ENCODE results near the gene IFIT3. TPM values are rescaled to one million over a fixed set of nuclear protein-coding genes. Genes with fewer than 3 reads are reported as not detected.
"Not testable (repeated sequence)": the region's sequence is repeated elsewhere in the genome, so short reads cannot be mapped to it uniquely, and the experiment has no call there.

Gene IFIT3
- total and polyA plus RNA-seq, 2 donors (not counting 1 experiment from before 2014, with no cell fraction given), result 33.5 to 62.9 TPM

DNA sequence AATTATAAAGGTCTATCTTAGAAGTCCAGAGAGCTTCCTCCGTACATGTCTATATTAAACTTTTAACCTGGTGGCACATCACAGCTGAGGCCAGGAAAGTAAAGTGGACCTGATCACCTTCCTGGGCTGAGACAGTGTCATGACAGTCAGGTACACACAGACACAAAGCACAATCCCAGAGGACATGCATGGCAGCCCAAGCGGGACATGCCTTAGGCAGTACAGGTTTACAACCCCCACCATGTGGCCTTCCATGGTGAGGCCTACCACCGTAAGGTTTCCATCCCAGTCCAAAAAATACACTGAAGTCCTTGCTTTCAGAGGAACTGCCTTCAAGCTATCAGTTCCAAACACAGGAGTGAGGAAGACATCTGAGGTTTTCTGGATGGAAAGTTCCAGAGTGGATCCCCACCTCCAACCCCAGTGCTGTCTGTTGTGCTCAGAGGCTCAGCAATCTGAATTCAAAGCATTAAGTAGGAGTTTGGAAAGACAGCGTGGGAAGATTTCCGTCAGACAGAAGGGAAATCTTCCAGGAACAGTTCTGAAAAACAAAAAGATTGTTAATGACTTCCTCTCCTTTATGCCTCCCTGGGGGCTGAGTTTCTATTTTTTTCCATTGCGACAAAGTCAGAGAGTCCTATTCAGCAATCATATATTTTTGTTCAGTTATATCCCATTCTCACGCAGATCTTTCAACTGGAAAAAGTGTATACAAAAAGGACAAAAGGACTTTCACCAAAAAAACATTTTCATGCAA, 20.1 kb downstream of the IFIT3 start:
- DNase-seq (ENCODE audit: low read depth in 2 of 2), result no peak
- TF ChIP-seq, protein P1, sequence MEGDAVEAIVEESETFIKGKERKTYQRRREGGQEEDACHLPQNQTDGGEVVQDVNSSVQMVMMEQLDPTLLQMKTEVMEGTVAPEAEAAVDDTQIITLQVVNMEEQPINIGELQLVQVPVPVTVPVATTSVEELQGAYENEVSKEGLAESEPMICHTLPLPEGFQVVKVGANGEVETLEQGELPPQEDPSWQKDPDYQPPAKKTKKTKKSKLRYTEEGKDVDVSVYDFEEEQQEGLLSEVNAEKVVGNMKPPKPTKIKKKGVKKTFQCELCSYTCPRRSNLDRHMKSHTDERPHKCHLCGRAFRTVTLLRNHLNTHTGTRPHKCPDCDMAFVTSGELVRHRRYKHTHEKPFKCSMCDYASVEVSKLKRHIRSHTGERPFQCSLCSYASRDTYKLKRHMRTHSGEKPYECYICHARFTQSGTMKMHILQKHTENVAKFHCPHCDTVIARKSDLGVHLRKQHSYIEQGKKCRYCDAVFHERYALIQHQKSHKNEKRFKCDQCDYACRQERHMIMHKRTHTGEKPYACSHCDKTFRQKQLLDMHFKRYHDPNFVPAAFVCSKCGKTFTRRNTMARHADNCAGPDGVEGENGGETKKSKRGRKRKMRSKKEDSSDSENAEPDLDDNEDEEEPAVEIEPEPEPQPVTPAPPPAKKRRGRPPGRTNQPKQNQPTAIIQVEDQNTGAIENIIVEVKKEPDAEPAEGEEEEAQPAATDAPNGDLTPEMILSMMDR (conservative IDR thresholded peaks at IDR 0.05 in 1 of 2, IDR thresholded peaks at IDR 0.05 in 1 of 2; ENCODE audit: low read depth in 1 of 2, low read length in 2 of 2), result no peak
- no peak for TF ChIP-seq EZH2 (IDR thresholded peaks at IDR 0.05; ENCODE audit: low read length, missing control alignments)
- no peaks in the 10 kb centered on the region for H3K79me2 ChIP-seq (ENCODE audit: control insufficient read depth, insufficient read depth, low read length)

DNA sequence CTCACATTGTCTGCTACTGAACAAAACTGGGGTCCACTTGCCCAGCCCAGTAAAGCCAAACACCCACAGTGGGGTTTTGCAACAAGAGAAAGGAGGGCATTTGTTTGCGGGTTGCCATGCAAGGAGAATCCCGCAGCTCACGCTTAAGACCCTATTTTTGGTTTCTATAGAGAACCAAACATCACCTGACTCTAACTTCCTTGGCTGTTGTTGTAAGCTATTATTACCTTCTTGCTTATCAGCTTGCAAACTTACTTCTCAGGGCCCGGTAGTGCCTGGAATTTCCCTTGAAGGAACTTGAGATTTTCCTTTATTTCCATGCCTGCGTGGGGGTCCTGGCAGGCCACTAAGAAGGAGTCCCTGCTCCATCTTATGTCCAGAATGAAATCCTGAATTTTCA, 20.7 kb downstream of the IFIT3 start:
- Histone ChIP-seq H3K79me2 (ENCODE audit: control insufficient read depth, insufficient read depth, low read length) (no peaks in the 10 kb centered on the region), H3K9ac (ENCODE audit: insufficient read depth, low read length) (no peak overlapping the region), H3K4me3 (replicated peaks in 1 of 4; ENCODE audit: control extremely low read depth in 1 of 4, insufficient read depth in 1 of 4, low read depth in 3 of 4, low read length in 4 of 4) (no peak overlapping the region), H2AFZ (ENCODE audit: low read length) (no peak overlapping the region), H4K20me1 (ENCODE audit: control insufficient read depth, extremely low read depth, insufficient read depth, low read length) (no peaks in the 10 kb centered on the region), H3K36me3 (ENCODE audit: control insufficient read depth, insufficient read depth, low read length) (no peaks in the 10 kb centered on the region), H3K4me1 (ENCODE audit: control insufficient read depth, extremely low read depth, insufficient read depth, low read length) (peaks cover 21% of the 10 kb centered on the region), H3K4me2 (ENCODE audit: extremely low read depth, insufficient read depth, low read length) (no peak overlapping the region), H3K9me3 (ENCODE audit: control insufficient read depth, insufficient read depth, low read depth, low read length) (no peaks in the 10 kb centered on the region), H3K27ac (ENCODE audit: insufficient read depth, low read length) (no peak overlapping the region), H3K27me3 (ENCODE audit: control insufficient read depth, insufficient read depth, low read length) (no peaks in the 10 kb centered on the region)
- no peak for DNase-seq (ENCODE audit: low read depth in 2 of 2)
- TF ChIP-seq, protein P1 (conservative IDR thresholded peaks at IDR 0.05 in 1 of 2, IDR thresholded peaks at IDR 0.05 in 1 of 2; ENCODE audit: low read depth in 1 of 2, low read length in 2 of 2), result no peak
- no peak for TF ChIP-seq EZH2 (IDR thresholded peaks at IDR 0.05; ENCODE audit: low read length, missing control alignments)

More for the DNA sequence above, 20.1 kb downstream of the IFIT3 start:
- Histone ChIP-seq H3K9me3 (ENCODE audit: control insufficient read depth, insufficient read depth, low read depth, low read length) (no peaks in the 10 kb centered on the region), H3K27ac (ENCODE audit: insufficient read depth, low read length) (no peak overlapping the region), H3K9ac (ENCODE audit: insufficient read depth, low read length) (no peak overlapping the region), H3K4me1 (ENCODE audit: control insufficient read depth, extremely low read depth, insufficient read depth, low read length) (peaks cover 17% of the 10 kb centered on the region), H2AFZ (ENCODE audit: low read length) (no peak overlapping the region), H3K4me3 (replicated peaks in 1 of 4; ENCODE audit: control extremely low read depth in 1 of 4, insufficient read depth in 1 of 4, low read depth in 3 of 4, low read length in 4 of 4) (no peak overlapping the region), H3K4me2 (ENCODE audit: extremely low read depth, insufficient read depth, low read length) (no peak overlapping the region), H3K36me3 (ENCODE audit: control insufficient read depth, insufficient read depth, low read length) (no peaks in the 10 kb centered on the region), H4K20me1 (ENCODE audit: control insufficient read depth, extremely low read depth, insufficient read depth, low read length) (no peaks in the 10 kb centered on the region), H3K27me3 (ENCODE audit: control insufficient read depth, insufficient read depth, low read length) (no peaks in the 10 kb centered on the region)

DNA sequence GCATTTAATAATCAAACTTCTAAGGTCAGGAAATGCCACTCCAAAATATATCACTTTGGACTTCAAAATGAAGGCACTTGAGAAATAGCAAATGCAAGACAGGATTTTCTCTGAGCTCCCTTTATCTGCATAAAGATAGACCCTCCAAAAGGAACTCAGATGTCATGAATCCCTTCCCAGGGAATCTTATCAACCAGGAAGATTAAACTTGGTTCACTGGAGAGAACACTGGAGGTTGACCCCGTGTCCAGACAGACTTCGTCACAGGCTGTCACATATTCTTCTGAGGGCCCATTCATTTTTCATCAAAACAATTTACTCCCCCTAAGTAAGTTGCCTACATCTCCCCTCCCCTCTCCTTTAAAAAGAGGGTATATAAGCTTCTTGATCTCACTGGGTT, 21.2 kb downstream of the IFIT3 start:
- Histone ChIP-seq H3K9ac (ENCODE audit: insufficient read depth, low read length) (no peak overlapping the region), H4K20me1 (ENCODE audit: control insufficient read depth, extremely low read depth, insufficient read depth, low read length) (no peaks in the 10 kb centered on the region), H3K27ac (ENCODE audit: insufficient read depth, low read length) (no peak overlapping the region), H3K79me2 (ENCODE audit: control insufficient read depth, insufficient read depth, low read length) (no peaks in the 10 kb centered on the region), H3K4me3 (replicated peaks in 1 of 4; ENCODE audit: control extremely low read depth in 1 of 4, insufficient read depth in 1 of 4, low read depth in 3 of 4, low read length in 4 of 4) (no peak overlapping the region), H3K9me3 (ENCODE audit: control insufficient read depth, insufficient read depth, low read depth, low read length) (no peaks in the 10 kb centered on the region), H3K27me3 (ENCODE audit: control insufficient read depth, insufficient read depth, low read length) (no peaks in the 10 kb centered on the region), H3K36me3 (ENCODE audit: control insufficient read depth, insufficient read depth, low read length) (no peaks in the 10 kb centered on the region), H3K4me2 (ENCODE audit: extremely low read depth, insufficient read depth, low read length) (no peak overlapping the region), H2AFZ (ENCODE audit: low read length) (no peak overlapping the region), H3K4me1 (ENCODE audit: control insufficient read depth, extremely low read depth, insufficient read depth, low read length) (peaks cover 21% of the 10 kb centered on the region)
- TF ChIP-seq, protein P1 (conservative IDR thresholded peaks at IDR 0.05 in 1 of 2, IDR thresholded peaks at IDR 0.05 in 1 of 2; ENCODE audit: low read depth in 1 of 2, low read length in 2 of 2), result no peak
- TF ChIP-seq EZH2 (IDR thresholded peaks at IDR 0.05; ENCODE audit: low read length, missing control alignments), result no peak
- no peak for DNase-seq (ENCODE audit: low read depth in 2 of 2)

DNA sequence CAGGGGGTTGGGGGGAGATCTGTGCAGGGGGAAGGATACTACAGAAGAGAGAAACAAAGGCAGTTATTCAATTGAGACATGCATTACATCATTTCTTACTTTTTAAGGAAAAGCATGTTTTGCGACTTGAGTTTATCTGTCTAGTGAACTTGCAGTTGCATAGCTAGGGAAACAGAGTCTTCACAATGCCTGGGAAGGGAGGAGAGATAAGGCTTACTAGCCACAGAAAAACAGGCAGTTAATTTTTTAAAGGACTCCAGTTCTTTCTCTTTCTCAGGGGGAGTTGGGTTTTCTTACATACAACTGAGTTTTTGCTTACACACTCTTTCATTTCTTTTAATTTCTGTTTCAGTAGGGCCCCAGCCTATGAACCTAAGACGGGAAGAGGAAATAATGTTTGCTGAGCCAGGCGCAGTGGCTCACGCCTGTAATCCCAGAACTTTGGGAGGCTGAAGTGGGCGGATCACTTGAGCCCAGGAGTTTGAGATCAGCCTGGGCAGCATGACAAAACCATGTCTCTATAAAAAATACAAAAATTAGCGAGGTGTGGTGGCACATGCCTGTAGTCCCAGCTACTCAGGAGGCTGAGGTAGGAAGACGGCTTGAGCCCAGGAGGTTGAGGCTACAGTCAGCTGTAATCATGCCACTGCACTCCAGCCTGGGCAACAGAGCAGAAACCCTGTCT, 23.0 kb downstream of the IFIT3 start:
- H3K4me1 ChIP-seq (ENCODE audit: control insufficient read depth, extremely low read depth, insufficient read depth, low read length), result peaks cover 23% of the 10 kb centered on the region
- not testable (repeated sequence) for H3K4me3 ChIP-seq (replicated peaks in 1 of 4; ENCODE audit: control extremely low read depth in 1 of 4, insufficient read depth in 1 of 4, low read depth in 3 of 4, low read length in 4 of 4); H4K20me1 ChIP-seq (ENCODE audit: control insufficient read depth, extremely low read depth, insufficient read depth, low read length); H2AFZ ChIP-seq (ENCODE audit: low read length); H3K79me2 ChIP-seq (ENCODE audit: control insufficient read depth, insufficient read depth, low read length); H3K36me3 ChIP-seq (ENCODE audit: control insufficient read depth, insufficient read depth, low read length); H3K27me3 ChIP-seq (ENCODE audit: control insufficient read depth, insufficient read depth, low read length); H3K9me3 ChIP-seq (ENCODE audit: control insufficient read depth, insufficient read depth, low read depth, low read length)
- peak overlapping the region; percentile 37 for H3K4me2 ChIP-seq (ENCODE audit: extremely low read depth, insufficient read depth, low read length)
- DNase-seq (ENCODE audit: low read depth in 2 of 2), result peak; percentile 29 to 34
- peak overlapping the region; percentile 4 for H3K9ac ChIP-seq (ENCODE audit: insufficient read depth, low read length)
- H3K27ac ChIP-seq (ENCODE audit: insufficient read depth, low read length), result peak overlapping the region; percentile 89

All from fibroblast of lung (primary cell).